NCI-H345 treated with DMSO at 0.1 percent for 48 hours (cell line): Measurements from ENCODE around the gene CORO2B.
"Not testable (repeated sequence)": the region's sequence is repeated elsewhere in the genome, so short reads cannot be mapped to it uniquely, and the experiment has no call there.

Source experiments
- DNase-seq: peaks from one replicate; lab custom pipeline; 2025; ENCODE audit not compliant: unreplicated experiment; lab: John Stamatoyannopoulos, UW

Gene CORO2B

GRCh38 chr15:68719051-68719450 is 140.3 kb downstream of the CORO2B start:
- DNase-seq, result no peak

DNA sequence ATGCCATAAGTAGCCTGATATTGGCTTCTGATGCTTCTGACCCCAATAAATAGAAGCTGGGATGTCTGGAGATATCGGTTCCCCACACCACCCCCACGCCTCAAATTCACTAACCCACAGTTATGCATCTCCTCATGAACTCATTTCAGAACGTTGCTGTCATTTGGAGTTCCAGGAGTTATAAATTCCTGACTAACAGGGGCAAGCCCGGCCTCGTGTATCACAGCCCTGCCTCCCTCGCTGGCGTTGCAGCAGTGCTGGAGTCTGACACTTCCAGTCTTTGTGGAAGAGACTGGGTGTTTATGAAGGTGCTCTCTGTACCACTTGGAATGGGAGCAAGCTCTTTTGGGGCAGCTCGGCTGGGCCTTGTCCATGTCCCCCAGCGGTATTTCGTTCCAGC is 140.9 kb downstream of the CORO2B start:
- DNase-seq, result no peak

DNA sequence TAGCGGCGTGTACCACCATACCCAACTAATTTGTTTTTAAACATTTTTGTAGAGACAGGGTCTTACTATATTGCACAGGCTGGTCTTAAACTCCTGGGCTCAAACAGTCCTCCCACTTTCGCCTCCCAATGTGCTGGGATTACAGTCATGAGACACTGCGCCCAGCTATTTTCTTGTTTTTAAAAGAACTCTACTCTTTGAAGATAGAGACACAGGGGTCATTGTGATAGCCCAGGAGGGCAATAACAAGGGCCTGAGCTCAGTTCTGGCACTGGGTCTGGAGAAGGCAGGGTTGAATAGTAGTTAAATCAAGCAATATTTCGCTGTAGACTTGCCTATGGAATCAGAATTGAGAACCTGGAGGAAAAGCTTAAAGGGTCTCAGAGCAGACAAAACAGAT is 143.1 kb downstream of the CORO2B start:
- DNase-seq, result no peak

DNA sequence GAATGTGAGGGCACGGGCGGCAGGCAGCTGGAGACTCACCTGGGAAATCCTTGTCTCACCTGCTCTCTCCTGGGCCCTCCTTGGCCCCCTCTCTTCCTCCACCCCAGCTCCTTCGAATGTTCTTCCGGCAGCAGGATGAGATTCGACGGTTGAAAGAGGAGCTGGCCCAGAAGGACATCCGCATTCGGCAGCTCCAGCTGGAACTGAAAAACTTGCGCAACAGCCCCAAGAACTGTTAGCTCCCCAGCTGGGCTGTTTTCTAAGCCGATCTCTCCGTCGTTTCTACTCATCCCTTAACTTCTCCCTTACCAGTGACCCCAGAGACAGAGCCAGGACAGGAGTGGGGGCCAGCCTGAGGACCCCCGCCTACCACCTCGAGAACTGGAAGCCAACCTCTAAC is 146.9 kb downstream of the CORO2B start:
- DNase-seq, result no peak

GRCh38 chr15:68726246-68726645 is 147.5 kb downstream of the CORO2B start:
- DNase-seq, result no peak

GRCh38 chr15:68729789-68730411 is 151.1 kb downstream of the CORO2B start:
- no peak for DNase-seq

GRCh38 chr15:68730471-68730919 is 151.7 kb downstream of the CORO2B start:
- no peak for DNase-seq

DNA sequence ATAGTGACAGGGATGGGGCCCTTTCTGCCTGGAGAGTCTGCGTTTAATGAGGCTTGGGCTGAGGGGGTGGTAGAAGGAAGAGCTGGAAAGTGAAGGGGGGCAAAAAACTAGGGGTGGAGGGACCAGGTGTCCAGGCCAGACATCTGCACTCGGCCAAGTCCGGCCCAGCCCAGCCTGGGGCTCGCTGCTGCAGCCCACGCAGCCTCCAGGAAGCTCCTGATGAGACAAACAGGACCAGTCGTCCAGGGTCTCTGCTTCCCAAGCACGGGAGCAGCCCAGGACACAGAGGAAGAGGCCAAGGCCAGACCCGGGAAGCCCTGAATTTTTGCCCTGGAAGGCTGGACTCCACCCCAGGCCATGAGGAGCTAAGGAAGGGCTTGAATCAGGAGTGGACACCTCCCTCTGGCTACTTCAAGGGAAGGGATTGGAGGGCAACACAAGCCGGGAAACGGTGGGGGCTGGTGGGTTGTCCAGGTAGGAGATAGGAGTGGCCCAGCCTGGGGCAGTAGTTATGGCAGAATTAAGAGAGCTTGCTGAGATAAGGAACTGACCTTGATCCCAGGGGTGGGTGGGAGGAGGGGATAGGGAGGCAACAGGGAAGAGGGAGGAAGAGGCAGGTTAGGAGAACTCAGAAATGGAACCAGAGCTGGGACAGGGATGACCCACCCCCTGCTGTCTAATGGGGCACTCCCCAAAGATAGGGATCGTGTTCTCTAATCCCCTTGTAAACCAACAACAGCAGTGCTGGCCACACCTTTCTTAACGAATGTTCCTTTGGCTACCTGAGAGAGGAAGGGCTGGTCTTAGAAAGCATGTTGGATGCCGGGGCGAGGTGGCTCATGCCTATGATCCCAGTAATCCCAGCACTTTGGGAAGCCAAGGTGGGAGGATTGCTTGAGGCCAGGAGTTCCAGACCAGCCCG is 152.4 kb downstream of the CORO2B start:
- DNase-seq, result no peak

DNA sequence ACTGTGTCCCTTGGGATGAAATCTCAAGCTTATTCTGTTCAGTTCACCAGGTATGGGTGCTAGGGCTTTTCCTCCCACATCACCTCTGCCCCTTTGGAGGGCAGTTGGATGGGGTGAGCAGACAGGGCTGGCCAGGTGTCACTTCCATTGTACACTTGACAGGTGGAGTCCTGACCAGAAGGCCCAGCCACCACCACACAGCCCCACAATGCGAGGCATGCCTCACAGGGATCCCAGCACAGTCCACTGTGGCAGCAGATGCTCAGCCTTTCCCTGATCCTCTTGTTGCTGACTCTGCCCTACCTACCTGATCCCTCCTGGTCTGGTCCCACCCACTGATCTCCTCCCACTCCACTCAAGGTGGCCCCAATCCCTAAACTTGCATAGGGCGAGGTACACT is 153.7 kb downstream of the CORO2B start:
- no peak for DNase-seq

DNA sequence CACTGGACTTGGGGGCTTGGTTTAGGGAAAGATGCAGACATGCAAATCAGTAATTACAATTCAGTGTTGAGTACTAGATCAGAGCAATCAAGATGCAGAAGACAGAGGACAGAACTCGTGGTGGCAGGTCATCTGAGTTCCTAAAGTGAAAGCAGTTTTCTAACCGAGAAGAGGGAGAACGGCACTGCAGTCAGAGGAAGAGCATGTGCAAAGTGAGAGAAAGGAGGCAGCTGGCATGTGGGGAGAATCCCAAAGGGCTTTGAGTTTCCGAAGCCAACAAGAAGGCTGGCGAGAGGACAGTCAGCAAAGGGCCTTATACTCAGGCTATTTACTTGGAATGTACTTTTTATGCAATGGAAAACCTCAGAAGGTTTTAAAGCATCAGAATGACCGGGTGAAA is 154.9 kb downstream of the CORO2B start:
- DNase-seq, result no peak

DNA sequence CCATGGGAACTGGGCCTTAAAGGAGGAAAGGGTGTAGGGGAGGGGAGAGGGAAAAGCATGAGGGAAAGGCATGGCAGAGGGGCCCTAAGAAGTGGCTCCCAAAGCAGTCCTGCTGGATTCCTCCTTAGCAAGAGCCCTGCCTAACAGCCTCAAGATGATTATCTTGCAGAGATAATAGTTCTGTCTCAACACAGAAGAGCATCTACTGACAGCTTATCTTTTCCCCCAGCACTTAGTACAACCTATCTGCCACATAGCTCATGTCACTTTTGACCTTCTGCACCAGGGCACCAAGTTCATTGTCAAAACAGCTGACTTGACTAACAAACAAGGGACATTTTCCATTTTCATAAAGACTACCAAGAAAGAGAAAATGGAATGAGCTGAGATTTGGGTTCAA is 155.6 kb downstream of the CORO2B start:
- no peak for DNase-seq

DNA sequence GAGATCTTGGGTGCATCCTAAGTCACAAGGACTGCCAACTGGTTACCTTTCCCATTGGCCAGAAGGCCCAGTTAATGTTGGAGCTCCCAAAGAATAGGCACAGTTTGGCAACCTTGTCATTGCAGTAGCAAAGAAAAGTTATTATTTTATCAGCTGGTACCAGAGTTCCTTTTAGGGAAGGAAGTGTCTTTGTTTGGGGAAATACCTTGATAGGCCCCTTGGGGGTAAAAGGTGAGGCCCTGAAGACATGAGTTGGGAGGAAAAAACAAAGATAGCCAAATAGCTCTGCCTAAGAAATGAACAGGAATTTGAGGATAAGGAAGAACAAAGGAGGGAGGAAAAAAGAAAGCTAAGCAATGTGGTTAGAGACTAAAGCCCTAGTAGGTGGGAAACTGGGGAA is 156.1 kb downstream of the CORO2B start:
- no peak for DNase-seq

DNA sequence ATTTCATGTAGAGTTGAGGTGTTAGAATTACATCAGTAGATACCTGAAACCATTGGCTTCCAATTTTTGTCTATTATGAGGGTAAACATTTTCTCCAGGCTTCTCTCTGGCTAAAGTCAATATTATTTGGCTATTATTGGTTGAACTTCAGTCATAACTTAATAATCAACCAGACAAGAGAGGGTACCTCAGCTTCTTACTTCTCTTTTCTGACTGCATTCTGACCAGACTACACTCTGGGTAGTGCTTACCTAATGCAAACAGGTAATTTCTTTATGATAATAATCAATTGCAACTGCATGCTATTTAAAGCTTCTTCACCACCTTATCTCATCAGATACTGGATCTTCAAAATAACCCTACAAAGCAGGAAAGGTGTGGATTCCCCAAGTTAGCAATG is 156.8 kb downstream of the CORO2B start:
- no peak for DNase-seq

DNA sequence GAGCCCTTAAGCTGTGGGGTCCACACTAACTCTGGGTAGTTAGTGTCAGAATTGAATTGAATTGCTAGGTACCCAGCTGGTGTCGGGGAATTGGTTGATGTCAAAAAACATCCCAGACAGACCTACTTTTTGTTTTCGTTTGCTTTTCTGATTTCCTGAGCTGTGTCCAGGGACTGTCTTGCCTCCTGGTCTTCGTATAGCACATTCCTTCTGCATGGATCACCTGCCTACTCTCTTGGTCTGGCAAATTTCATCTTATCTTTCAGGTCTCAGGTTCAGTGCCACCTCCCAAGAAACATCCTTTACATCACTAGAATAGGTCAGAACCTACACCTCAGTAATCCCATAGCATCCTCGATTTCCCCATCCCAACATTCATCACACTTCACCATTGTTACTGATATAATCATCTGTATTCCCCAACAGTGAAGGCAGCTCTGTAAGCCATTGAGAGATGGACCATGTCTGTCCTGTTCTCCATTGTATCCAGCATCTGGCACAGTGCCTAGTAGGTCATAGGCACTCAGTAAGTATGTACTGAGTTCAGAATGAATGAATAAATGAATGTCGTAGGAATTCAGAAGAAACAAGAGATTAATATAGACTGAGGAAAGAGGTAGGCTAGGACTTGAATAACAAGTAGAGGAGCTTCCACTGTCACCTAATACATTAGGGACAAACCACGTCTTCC is 160.7 kb downstream of the CORO2B start:
- DNase-seq, result no peak

DNA sequence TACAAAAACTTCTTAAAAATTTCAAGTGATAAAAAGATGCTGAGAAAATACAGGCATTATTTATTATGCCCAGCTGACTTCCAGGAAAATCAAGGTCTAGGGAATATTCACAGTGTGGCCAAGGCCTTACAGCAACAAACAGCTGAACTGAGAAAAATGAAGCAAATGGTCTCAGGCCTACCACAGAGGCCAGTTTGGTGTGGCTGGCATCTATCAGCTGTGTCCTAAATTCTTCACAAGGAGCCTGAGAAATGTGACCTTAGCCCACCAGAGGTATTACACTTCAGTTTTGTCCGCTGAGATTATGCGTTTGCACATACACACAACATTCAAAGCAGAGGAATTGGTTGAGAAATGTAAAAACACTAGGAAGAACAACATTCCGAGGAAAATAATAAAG is 164.5 kb downstream of the CORO2B start:
- DNase-seq, result no peak

DNA sequence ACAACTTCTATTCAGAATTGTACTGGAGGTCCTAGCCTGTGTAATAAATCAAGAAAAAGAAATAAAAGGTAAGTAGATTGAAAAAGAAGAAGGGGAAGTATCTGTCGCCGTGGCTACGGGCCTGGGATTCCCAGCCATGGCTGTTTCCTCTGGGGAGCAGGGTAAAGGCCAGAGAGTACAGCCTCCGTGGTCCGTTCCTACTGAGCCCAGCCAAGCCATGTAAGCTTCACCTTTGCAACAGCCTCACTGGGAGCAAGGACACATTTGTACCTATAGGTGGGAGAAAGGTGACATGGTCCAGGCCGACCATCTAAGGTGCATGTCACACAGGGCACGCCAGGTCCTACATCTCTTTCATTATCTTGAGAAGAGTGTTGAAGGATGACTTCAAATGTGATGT is 170.6 kb downstream of the CORO2B start:
- DNase-seq, result no peak

- no peak for DNase-seq
These were observed 171.0 kb downstream of the CORO2B start for GRCh38 chr15:68749793-68750192.

- no peak for DNase-seq
These were observed 172.8 kb downstream of the CORO2B start for GRCh38 chr15:68751622-68752021.

GRCh38 chr15:68755731-68756130 is 176.9 kb downstream of the CORO2B start:
- DNase-seq, result no peak

- not testable (repeated sequence) for DNase-seq
These were observed 181.3 kb downstream of the CORO2B start for GRCh38 chr15:68759982-68760579.

- DNase-seq, result no peak
These were observed 184.3 kb downstream of the CORO2B start for GRCh38 chr15:68763063-68763462.
